CD14-positive monocyte (primary cell): Measurements from ENCODE around the gene EMID1. TPM values are rescaled to one million over a fixed set of nuclear protein-coding genes. Genes with fewer than 3 reads are reported as not detected.

Experiments used
- DNase-seq, 3 donors: peaks; one replicate each; pipeline ENCODE4 v3.0.0-alpha.2; 2011 to 2022
- H2AFZ ChIP-seq: 2 replicates; pipeline ENCODE4 v1.6.0; 2012; ENCODE audit warnings: mild to moderate bottlenecking, low read depth, low read length, inconsistent platforms; ENCODE audit not compliant: insufficient read depth, poor library complexity, severe bottlenecking
- H3K27ac ChIP-seq, 2 donors: 1 replicate in 1 of 2; 2 replicates in 1 of 2; pipeline ENCODE4 v1.5.1; 2012 to 2013; ENCODE audit warnings: low read length in 2 of 2, control low read depth in 1 of 2, inconsistent platforms in 1 of 2, low read depth in 1 of 2, mild to moderate bottlenecking in 1 of 2
- H3K27me3 ChIP-seq, 2 donors: one replicate each; pipeline versions ENCODE4 v1.6.0 to v1.6.1; 2011 to 2013; ENCODE audit warnings: low read length in 2 of 2; ENCODE audit not compliant: control insufficient read depth in 2 of 2, insufficient read depth in 2 of 2
- H3K36me3 ChIP-seq, 2 donors: replicated peaks in 1 of 2; 1 replicate in 1 of 2; 2 replicates in 1 of 2; pipeline versions ENCODE4 v1.5.1 to v1.6.1; 2012 to 2013; ENCODE audit warnings: low read length in 2 of 2, control low read depth in 1 of 2, inconsistent platforms in 1 of 2, mild to moderate bottlenecking in 1 of 2; ENCODE audit not compliant: insufficient read depth in 2 of 2, control insufficient read depth in 1 of 2
- H3K4me1 ChIP-seq, 2 donors: 1 replicate in 1 of 2; 2 replicates in 1 of 2; pipeline versions ENCODE4 v1.5.1 to v1.6.1; 2012 to 2013; ENCODE audit warnings: low read length in 2 of 2, control low read depth in 1 of 2, inconsistent platforms in 1 of 2, mild to moderate bottlenecking in 1 of 2, moderate library complexity in 1 of 2; ENCODE audit not compliant: insufficient read depth in 2 of 2, control insufficient read depth in 1 of 2
- H3K4me2 ChIP-seq: replicated peaks from 2 replicates; pipeline ENCODE3; 2012; ENCODE audit warnings: low read length, moderate library complexity, mild to moderate bottlenecking; ENCODE audit not compliant: poor library complexity, severe bottlenecking; ENCODE audit errors: extremely low read depth
- H3K4me3 ChIP-seq, 3 experiments: fragments of 200-600 bp in 1 of 3; sonication (generic) in 1 of 3; replicated peaks in 1 of 3; 1 replicate in 2 of 3; 2 replicates in 1 of 3; pipeline ENCODE4 v1.5.1; 2011 to 2013; ENCODE audit warnings: low read length in 3 of 3, mild to moderate bottlenecking in 3 of 3, control low read depth in 2 of 3, low read depth in 2 of 3, inconsistent platforms in 1 of 3, moderate library complexity in 1 of 3
- H3K79me2 ChIP-seq: 2 replicates; pipeline ENCODE4 v1.6.0; 2012; ENCODE audit warnings: mild to moderate bottlenecking, control low read depth, inconsistent platforms, low read length, moderate library complexity; ENCODE audit not compliant: insufficient read depth
- H3K9ac ChIP-seq: 2 replicates; pipeline ENCODE4 v1.6.0; 2017; ENCODE audit warnings: low read length, mild to moderate bottlenecking; ENCODE audit not compliant: insufficient read depth, poor library complexity, severe bottlenecking
- H3K9me3 ChIP-seq, 2 donors: replicated peaks in 1 of 2; 1 replicate in 1 of 2; 2 replicates in 1 of 2; pipeline versions ENCODE4 v1.5.1 to v1.6.1; 2012 to 2013; ENCODE audit warnings: low read length in 2 of 2, control low read depth in 1 of 2; ENCODE audit not compliant: control insufficient read depth in 1 of 2, insufficient read depth in 1 of 2
- H4K20me1 ChIP-seq: 2 replicates; pipeline ENCODE4 v1.6.0; 2012; ENCODE audit warnings: mild to moderate bottlenecking, low read length, control low read depth, moderate library complexity; ENCODE audit not compliant: insufficient read depth
- H3K27ac Mint-ChIP-seq, 7 donors: one replicate each; pipeline ENCODE4 v1.8.0; 2020; ENCODE audit warnings: mild to moderate bottlenecking in 7 of 7, mixed read lengths in 7 of 7, moderate library complexity in 6 of 7, inconsistent platforms in 2 of 7
- H3K27me3 Mint-ChIP-seq, 3 donors: one replicate each; pipeline ENCODE4 v1.8.0; 2021 to 2022; ENCODE audit warnings: low read depth in 3 of 3, mild to moderate bottlenecking in 3 of 3, mixed read lengths in 3 of 3, moderate library complexity in 3 of 3, inconsistent platforms in 1 of 3
- H3K36me3 Mint-ChIP-seq, 2 donors: one replicate each; pipeline ENCODE4 v1.8.0; 2020; ENCODE audit warnings: mixed read lengths in 2 of 2, inconsistent platforms in 1 of 2, mild to moderate bottlenecking in 1 of 2
- H3K4me1 Mint-ChIP-seq: one replicate; pipeline ENCODE4 v1.8.0; 2020; ENCODE audit warnings: mild to moderate bottlenecking, mixed read lengths
- H3K4me3 Mint-ChIP-seq, 2 donors: one replicate each; pipeline ENCODE4 v1.8.0; 2020; ENCODE audit warnings: mild to moderate bottlenecking in 2 of 2, mixed read lengths in 2 of 2, moderate library complexity in 1 of 2
- H3K9me3 Mint-ChIP-seq, 7 donors: one replicate each; pipeline ENCODE4 v1.8.0; 2020 to 2022; ENCODE audit warnings: mixed read lengths in 7 of 7, mild to moderate bottlenecking in 6 of 7, moderate library complexity in 6 of 7, inconsistent platforms in 2 of 7
- CTCF ChIP-seq: fragments of 200-600 bp; IDR thresholded peaks from one replicate; pipeline ENCODE4 v1.8.0; 2022; ENCODE audit warnings: antibody characterized with exemption, mild to moderate bottlenecking
- WGBS: methylation state at CpG from one replicate; pipeline ENCODE4 v1.1.5; 2013; ENCODE audit warnings: missing lambda C conversion rate; ENCODE audit not compliant: insufficient coverage; 5-methylcytosine and 5-hydroxymethylcytosine counted together
- intact Hi-C, 2 donors: fragments of 100-400 bp; cut with micrococcal nuclease; formaldehyde crosslinking; loops; one replicate each; pipeline versions ENCODE4 v1.15.0 to v1.15.1; 2023
- polyA plus RNA-seq, 3 donors: library from polyadenylated mRNA; depleted of rRNA in 1 of 3; unstranded in 2 of 3; stranded (reverse) in 1 of 3; fragments of 300-500 nt in 2 of 3; fragments of >200 nt in 1 of 3; fragmentation: Illumina TruSeq in 2 of 3; gene quantifications; 1 replicate in 2 of 3; 2 replicates in 1 of 3; pipeline ENCODE4 v1.2.3, GENCODE V29; 2012 to 2021

The EMID1 gene
- polyA plus RNA-seq, 3 donors = not detected

DNA sequence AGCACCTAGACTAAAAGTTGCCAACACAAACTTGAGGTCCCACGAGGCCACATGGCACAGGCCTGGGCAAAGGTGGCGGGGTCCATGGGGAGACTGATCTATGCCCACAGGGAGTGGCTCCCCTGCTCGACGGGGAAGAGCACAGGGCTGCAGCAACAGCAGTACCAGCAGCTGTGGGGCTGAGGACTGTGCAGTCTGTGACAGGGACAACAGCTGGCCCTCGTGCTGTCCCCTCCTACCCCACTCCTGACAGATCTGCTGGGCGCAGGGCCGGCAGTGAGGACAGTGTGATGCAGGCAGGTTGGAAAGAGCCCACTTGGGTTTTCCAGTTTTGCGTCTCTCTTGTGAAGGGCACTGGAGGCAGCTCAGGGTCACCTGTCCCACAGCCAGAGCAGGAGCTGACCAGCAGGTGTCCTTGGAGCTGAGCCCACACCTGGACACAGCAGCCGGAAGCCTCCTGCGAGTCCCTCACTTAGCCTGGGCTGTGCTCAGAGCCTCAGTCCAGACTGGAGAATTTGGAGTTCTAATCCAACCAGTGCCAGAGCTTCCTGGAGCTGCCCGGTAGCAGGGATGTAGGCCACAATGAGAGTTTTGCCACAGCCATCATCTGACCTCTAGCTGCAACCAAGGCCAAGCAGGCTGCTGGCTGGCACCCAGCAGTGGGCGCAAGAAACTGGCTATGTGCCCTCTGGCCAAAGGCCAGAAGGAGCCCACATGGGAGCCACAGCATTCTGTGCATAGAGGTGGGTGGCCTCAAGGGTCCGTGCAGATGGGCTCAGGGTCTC is 97.2 kb downstream of the EMID1 start:
- H3K9ac ChIP-seq = no peak overlapping the region
- no peak overlapping the region for H2AFZ ChIP-seq
- Mint-ChIP-seq H3K4me3 (no peak overlapping the region), H3K27me3 (peaks cover 22 to 30% (median 23%) of the 10 kb centered on the region in 3 donors), H3K4me1 (peaks cover 41% of the 10 kb centered on the region), H3K36me3 (peaks cover 35 to 38% of the 10 kb centered on the region in 2 donors), H3K9me3 (peaks cover 0 to 8% (median 1%) of the 10 kb centered on the region in 7 donors), H3K27ac (peak overlapping the region in 6 of 7 donors; percentile 72 to 84 (median 78))
- DNase-seq = no peak
- H3K79me2 ChIP-seq = no peaks in the 10 kb centered on the region
- intact Hi-C loops = loop anchor here in 1 of 2 donors (5.0 kb wide), 1 partner anchor 36 kb away; the partner anchor contains the start of genes EWSR1 and RHBDD3
- no peaks in the 10 kb centered on the region for H3K9me3 ChIP-seq
- WGBS = 63% methylated on average over 10 of the region's 13 CpGs
- no peak overlapping the region for H3K4me2 ChIP-seq
- H3K4me1 ChIP-seq = peaks cover 33 to 45% of the 10 kb centered on the region in 2 donors
- H3K27me3 ChIP-seq = peaks cover 0 to 23% of the 10 kb centered on the region in 2 donors
- H4K20me1 ChIP-seq = peaks cover 41% of the 10 kb centered on the region
- no peak for TF ChIP-seq CTCF
- peak overlapping the region; percentile 22 to 29 for H3K27ac ChIP-seq
- H3K36me3 ChIP-seq = peaks cover 26 to 37% of the 10 kb centered on the region in 2 donors
- no peak overlapping the region for H3K4me3 ChIP-seq

GRCh38 chr22:29305836-29306174 is 100.1 kb downstream of the EMID1 start:
- H2AFZ ChIP-seq = peak overlapping the region; percentile 92
- Mint-ChIP-seq H3K4me1 (peaks cover 59% of the 10 kb centered on the region), H3K36me3 (peaks cover 7 to 13% of the 10 kb centered on the region in 2 donors), H3K4me3 (peak overlapping the region; percentile 84 to 88), H3K27me3 (peaks cover 22 to 39% (median 30%) of the 10 kb centered on the region in 3 donors), H3K27ac (peak overlapping the region in 5 of 7 donors; percentile 63 to 87 (median 81)), H3K9me3 (peaks cover 0 to 3% (median 0%) of the 10 kb centered on the region in 7 donors)
- no peaks in the 10 kb centered on the region for H3K9me3 ChIP-seq
- H3K36me3 ChIP-seq = peaks cover under 1 to 8% of the 10 kb centered on the region in 2 donors
- H3K4me1 ChIP-seq = peaks cover 43 to 73% of the 10 kb centered on the region in 2 donors
- H3K4me2 ChIP-seq = peak overlapping the region; percentile 94
- H3K9ac ChIP-seq = no peak overlapping the region
- intact Hi-C loops = loop anchor here in 1 of 2 donors (5.0 kb wide), 1 partner anchor 34 kb away; no protein-coding TSS in a partner anchor
- WGBS = 29% methylated on average over 5 of the region's 7 CpGs
- peak overlapping the region in 1 of 3 experiments; percentile 94 for H3K4me3 ChIP-seq
- H4K20me1 ChIP-seq = peaks cover 11% of the 10 kb centered on the region
- no peaks in the 10 kb centered on the region for H3K79me2 ChIP-seq
- peaks cover 0 to 32% of the 10 kb centered on the region in 2 donors for H3K27me3 ChIP-seq
- DNase-seq = no peak
- H3K27ac ChIP-seq = no peak overlapping the region
- no peak for TF ChIP-seq CTCF
